Central memory CD8-positive, alpha-beta T cell (primary cell): Measurements from ENCODE around the gene PHLDA2.

Experiments used
- ATAC-seq: fragments of 150-1000 bp; cut with Tn5 transposase; replicated peaks from 2 replicates; pipeline ENCODE4 v1.10.0; 2022; ENCODE audit warnings: mild to moderate bottlenecking, moderate FRiP score, moderate number of reproducible peaks; ENCODE audit not compliant: poor library complexity, severe bottlenecking; ENCODE audit errors: extremely low read depth
- DNase-seq, 2 donors: peaks; one replicate each; pipeline ENCODE4 v3.0.0; 2021; ENCODE audit warnings: low spot score in 2 of 2
- H3K27ac Mint-ChIP-seq: one replicate; pipeline ENCODE4 v1.8.0; 2022; ENCODE audit warnings: low read depth, mild to moderate bottlenecking, moderate library complexity, mixed read lengths
- H3K27me3 Mint-ChIP-seq: one replicate; pipeline ENCODE4 v1.8.0; 2022; ENCODE audit warnings: mixed read lengths
- H3K36me3 Mint-ChIP-seq: one replicate; pipeline ENCODE4 v1.8.0; 2022; ENCODE audit warnings: mild to moderate bottlenecking, moderate library complexity, mixed read lengths; ENCODE audit not compliant: insufficient read depth
- H3K4me1 Mint-ChIP-seq: one replicate; pipeline ENCODE4 v1.8.0; 2022; ENCODE audit warnings: mixed read lengths
- H3K4me3 Mint-ChIP-seq: one replicate; pipeline ENCODE4 v1.8.0; 2022; ENCODE audit warnings: mild to moderate bottlenecking, moderate library complexity, mixed read lengths
- H3K9me3 Mint-ChIP-seq: one replicate; pipeline ENCODE4 v1.8.0; 2022; ENCODE audit warnings: mixed read lengths

The PHLDA2 gene

DNA sequence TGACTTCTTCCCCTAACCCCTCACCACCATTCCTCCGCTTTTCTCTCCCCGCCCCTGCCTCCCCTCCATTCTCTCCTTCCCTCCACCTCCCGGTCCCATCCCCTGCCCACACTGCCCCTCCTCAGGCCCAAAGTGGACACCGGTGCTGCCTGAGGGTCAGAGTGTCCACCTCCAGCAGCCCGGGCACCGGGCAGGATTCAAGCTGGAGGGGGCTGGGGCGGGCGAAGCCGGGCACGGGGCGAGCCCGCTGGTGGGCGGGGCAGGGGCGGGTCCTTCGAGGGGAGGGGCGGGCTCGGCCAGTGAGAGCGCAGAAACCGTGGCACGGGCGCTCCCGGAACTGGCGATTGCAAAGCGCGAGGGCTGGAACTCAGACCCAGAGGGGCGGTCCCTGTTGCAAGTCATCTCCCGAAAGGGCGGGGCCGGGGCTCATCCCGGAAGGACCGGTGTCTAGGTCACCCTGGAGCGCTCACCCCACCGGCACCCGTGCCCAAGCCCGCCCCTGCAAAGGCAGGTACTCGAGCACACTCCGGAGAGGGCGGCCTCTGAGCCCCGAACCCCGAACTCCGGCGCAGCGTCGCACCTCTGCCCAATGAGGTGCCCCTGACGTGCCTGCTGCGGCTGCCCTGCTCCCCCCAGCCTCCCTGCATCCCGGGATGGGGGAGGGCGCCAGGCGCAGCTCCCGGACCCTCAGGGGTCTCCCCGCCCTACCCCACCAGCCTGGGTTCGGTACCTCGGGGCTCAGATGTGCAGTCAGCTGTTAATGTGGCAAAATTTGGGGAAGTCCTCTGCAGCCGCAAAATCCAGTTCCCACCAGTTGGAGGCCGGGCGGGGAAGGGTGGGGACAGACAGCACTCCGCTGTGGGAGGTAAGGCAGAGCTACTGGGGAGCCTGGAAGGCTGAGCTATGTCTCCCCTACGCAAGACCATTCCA lies 27.1 kb downstream of the PHLDA2 start:
- Mint-ChIP-seq H3K27ac (no peak overlapping the region), H3K4me3 (peak overlapping the region; percentile 74), H3K9me3 (no peaks in the 10 kb centered on the region), H3K27me3 (no peaks in the 10 kb centered on the region), H3K4me1 (peaks cover 50% of the 10 kb centered on the region), H3K36me3 (peaks cover 5% of the 10 kb centered on the region)
- peak; percentile 72 for DNase-seq
- ATAC-seq = peak; percentile 81

GRCh38 chr11:2901196-2901796 lies 27.9 kb downstream of the PHLDA2 start:
- no peak for ATAC-seq
- peaks cover 50% of the 10 kb centered on the region for H3K4me1 Mint-ChIP-seq
- DNase-seq = no peak
- H3K36me3 Mint-ChIP-seq = peaks cover 5% of the 10 kb centered on the region
- H3K27ac Mint-ChIP-seq = peak overlapping the region; percentile 36
- H3K9me3 Mint-ChIP-seq = no peaks in the 10 kb centered on the region
- H3K4me3 Mint-ChIP-seq = peak overlapping the region; percentile 74
- H3K27me3 Mint-ChIP-seq = no peaks in the 10 kb centered on the region

GRCh38 chr11:2899080-2899783 lies 30.0 kb downstream of the PHLDA2 start:
- Mint-ChIP-seq H3K4me3 (peak overlapping the region; percentile 82), H3K27ac (peak overlapping the region; percentile 94), H3K9me3 (no peaks in the 10 kb centered on the region), H3K36me3 (peaks cover 3% of the 10 kb centered on the region), H3K27me3 (no peaks in the 10 kb centered on the region), H3K4me1 (peaks cover 42% of the 10 kb centered on the region)
- no peak for ATAC-seq
- DNase-seq = no peak

DNA sequence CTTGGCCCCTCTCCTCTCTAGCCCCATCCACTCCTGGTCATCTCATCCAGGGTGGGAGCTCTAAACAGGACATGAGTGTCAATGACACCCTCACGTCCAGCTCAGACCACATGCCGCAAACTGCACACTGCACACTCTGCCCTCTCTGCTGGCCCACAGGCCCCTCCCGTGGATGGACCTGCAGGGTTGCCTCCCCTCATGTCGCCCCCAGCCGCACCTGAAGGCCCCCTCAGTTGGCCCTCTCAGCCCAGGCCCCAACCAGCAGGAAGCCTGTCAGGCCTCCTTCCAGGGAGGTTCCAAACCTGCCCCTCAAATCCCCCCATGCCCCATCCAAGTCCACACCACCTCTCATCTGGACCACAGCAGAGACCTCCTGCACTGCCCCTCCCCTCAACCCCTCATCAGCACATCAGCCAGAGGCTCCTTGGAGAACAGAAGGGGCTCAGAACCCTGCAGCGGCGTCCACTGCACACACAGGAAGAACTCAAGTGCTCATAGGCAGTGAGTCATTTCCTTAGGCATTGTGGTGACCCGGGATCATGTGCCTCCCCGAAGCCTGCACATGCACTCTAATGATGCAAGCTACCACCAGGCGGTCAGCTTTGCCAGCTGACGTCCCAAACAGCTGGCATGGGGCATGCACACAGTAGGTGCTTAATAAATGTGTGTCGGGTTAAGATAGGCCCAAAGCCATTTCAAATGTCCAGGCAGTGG lies 30.7 kb downstream of the PHLDA2 start:
- peak; percentile 77 for ATAC-seq
- DNase-seq = peak in 1 of 2 donors; percentile 42
- Mint-ChIP-seq H3K27me3 (no peaks in the 10 kb centered on the region), H3K4me3 (peak overlapping the region; percentile 82), H3K4me1 (peaks cover 38% of the 10 kb centered on the region), H3K9me3 (no peaks in the 10 kb centered on the region), H3K36me3 (peaks cover 3% of the 10 kb centered on the region), H3K27ac (peak overlapping the region; percentile 94)

DNA sequence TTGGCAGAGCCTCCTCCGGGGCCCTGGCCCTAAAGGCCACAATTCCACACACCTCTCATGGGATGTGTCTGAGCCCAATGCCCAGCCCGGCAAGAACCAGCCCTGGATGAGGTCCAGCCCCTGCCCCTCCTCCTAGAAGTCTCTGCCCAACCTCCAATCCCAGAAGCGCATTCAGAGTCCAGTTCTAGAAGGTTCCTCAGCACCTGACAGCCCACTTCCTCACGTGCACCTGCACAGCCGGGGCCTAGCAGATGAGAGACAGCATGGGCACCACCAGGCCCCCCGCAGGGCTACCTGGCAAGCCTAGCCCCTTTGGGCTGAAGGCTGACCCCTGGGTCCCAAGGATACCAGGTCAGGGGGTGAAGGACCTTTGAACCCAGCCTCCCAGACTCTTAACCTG lies 32.2 kb downstream of the PHLDA2 start:
- H3K4me3 Mint-ChIP-seq = no peak overlapping the region
- peaks cover 4% of the 10 kb centered on the region for H3K36me3 Mint-ChIP-seq
- ATAC-seq (no peak), DNase-seq (no peak)
- peak overlapping the region; percentile 44 for H3K27ac Mint-ChIP-seq
- H3K4me1 Mint-ChIP-seq = peaks cover 45% of the 10 kb centered on the region
- no peaks in the 10 kb centered on the region for H3K9me3 Mint-ChIP-seq
- no peaks in the 10 kb centered on the region for H3K27me3 Mint-ChIP-seq

DNA sequence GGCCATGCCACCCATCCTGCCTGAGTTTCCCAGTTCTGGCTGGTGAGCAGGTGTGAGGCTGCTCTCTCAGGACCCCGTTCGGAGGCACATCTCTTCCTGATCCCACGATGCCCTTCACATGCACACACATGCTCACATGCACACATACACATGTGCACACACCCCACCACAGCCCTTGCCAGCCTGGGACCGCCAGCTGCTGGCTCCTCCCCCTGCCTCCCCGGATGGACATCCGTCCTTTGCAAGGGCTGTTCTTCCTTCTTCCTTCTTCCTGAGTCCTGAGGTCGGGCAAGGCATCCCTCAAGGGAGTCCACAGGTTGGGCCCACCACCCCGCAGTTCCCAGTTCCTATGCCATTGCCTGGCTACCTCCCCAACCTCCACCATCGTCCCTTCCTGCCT lies 33.2 kb downstream of the PHLDA2 start:
- Mint-ChIP-seq H3K27me3 (no peaks in the 10 kb centered on the region), H3K4me1 (peaks cover 46% of the 10 kb centered on the region), H3K27ac (peak overlapping the region; percentile 76), H3K9me3 (no peaks in the 10 kb centered on the region), H3K36me3 (peaks cover 7% of the 10 kb centered on the region), H3K4me3 (no peak overlapping the region)
- ATAC-seq (no peak), DNase-seq (no peak)

DNA sequence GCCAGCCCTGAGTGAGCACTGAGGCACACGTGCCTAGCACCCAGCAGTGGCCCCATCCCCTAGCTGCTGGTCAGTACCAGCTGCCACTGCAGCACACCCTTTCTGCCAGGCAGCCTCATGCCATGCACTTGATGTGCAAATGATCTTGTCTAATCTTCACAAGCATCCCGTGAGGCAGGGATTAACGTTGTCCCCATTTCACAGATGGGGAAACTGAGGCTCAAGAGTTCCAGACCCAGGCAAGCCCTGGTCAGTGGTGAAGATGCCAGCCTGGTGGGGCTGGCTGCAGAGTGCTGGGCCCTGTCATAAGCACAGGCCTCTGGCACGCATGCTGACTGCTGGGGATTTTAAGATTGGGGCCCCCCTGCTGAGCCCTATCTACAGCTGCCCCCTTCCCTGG lies 35.3 kb downstream of the PHLDA2 start:
- no peak for DNase-seq
- Mint-ChIP-seq H3K27me3 (no peaks in the 10 kb centered on the region), H3K4me1 (peaks cover 29% of the 10 kb centered on the region), H3K27ac (peak overlapping the region; percentile 48), H3K9me3 (no peaks in the 10 kb centered on the region), H3K36me3 (peaks cover 7% of the 10 kb centered on the region), H3K4me3 (peak overlapping the region; percentile 16)
- ATAC-seq = no peak

GRCh38 chr11:2892967-2893528 lies 36.2 kb downstream of the PHLDA2 start:
- peak overlapping the region; percentile 23 for H3K27ac Mint-ChIP-seq
- peak in 1 of 2 donors; percentile 43 for DNase-seq
- peak overlapping the region; percentile 71 for H3K4me3 Mint-ChIP-seq
- H3K9me3 Mint-ChIP-seq = no peaks in the 10 kb centered on the region
- H3K36me3 Mint-ChIP-seq = peaks cover 6% of the 10 kb centered on the region
- peak; percentile 75 for ATAC-seq
- H3K4me1 Mint-ChIP-seq = peaks cover 25% of the 10 kb centered on the region
- H3K27me3 Mint-ChIP-seq = no peaks in the 10 kb centered on the region

GRCh38 chr11:2892215-2892966 lies 36.8 kb downstream of the PHLDA2 start:
- peak overlapping the region; percentile 71 for H3K4me3 Mint-ChIP-seq
- H3K27me3 Mint-ChIP-seq = no peaks in the 10 kb centered on the region
- peaks cover 4% of the 10 kb centered on the region for H3K36me3 Mint-ChIP-seq
- peak overlapping the region; percentile 59 for H3K27ac Mint-ChIP-seq
- no peaks in the 10 kb centered on the region for H3K9me3 Mint-ChIP-seq
- DNase-seq (peak in 1 of 2 donors; percentile 46), ATAC-seq (peak; percentile 44)
- H3K4me1 Mint-ChIP-seq = peaks cover 20% of the 10 kb centered on the region

DNA sequence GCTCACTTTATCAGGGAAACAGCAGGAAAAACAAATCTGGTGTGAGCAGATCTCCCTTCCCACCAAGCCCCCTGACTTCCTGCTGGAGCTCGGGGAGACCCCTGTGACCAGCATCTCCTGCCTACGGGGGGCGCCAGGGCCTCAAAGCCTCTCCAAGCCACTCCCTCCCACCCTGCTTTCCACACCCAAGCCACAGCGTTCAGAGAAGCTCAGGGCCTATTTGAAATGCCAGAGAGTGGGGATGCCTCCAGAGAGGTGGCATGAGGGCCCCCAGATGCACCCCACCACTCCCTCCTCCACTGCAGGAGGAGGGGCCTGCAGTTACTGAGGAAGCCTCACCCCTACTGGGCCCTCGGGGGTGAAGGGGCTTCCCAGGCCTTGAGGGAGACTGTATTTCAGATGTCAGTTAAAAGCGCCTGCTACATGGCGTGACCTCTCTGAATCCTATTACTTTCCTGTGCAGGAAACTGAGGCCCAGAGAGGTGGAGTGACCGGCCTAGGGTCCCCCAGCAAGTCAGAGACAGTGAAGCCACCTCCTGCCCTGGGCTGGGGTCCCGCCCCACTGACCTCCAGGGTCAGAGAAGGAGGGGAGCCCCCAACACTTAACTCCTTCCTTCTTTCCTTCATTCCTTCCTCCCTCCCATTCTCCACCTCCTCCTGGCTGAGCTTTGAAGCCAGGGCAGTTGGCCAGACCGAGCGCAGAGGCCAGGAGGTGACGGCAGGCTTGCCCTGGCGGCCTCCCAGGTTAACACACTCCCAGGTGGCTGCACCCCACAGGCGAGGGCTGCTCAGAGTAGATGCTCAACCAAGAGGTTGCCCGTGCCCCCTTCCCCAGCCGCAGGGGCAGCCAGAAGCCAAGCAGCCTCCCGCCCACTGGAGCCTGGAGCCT lies 37.6 kb downstream of the PHLDA2 start:
- Mint-ChIP-seq H3K36me3 (peaks cover 7% of the 10 kb centered on the region), H3K27ac (peak overlapping the region; percentile 59), H3K9me3 (no peaks in the 10 kb centered on the region), H3K4me3 (peak overlapping the region; percentile 71), H3K4me1 (peaks cover 24% of the 10 kb centered on the region), H3K27me3 (no peaks in the 10 kb centered on the region)
- ATAC-seq (no peak), DNase-seq (no peak)
